ENCODE results near the gene PIGV.

DNA sequence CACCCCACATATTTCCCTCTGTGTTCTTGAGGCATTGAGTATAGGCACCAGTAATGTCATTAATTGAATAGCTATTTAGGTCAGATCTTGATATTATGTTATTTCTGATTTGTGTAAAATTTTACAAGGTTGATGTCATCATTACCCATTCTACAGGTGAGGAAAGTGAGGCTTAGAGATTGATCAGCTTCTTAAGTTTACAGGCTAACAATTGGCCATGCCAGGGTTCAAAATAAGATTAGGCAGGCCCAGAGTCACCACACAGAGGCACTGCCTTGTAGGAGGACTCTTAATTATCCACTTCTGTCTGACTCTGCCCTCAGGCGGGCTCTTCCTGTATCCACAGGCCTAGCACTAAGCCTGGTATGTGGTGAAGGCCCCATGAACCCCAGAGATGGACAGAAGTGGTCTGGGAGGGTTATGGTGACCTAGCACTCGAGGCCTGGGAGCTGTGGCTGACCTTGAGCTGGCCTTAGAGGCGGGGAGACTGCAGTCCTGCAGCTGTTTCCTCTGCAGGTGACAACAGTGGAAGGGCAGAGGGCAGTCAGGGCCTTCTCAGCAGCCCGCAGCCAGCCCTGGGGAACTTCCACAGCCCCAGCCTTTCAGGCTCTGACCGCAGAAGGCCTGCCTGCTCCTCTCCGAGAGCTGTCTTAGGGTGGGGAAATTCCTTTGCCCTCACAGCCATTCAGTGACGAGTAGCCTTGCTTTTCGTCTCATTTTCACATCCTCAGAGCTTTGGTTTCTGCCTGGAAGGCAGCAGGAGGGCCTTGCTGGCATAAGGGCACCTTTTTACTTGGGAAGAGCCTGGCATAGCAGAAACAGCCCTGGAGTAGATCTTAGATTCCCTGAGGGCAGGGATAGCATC is 51.0 kb downstream of the PIGV start:
- TF ChIP-seq, protein P1, sequence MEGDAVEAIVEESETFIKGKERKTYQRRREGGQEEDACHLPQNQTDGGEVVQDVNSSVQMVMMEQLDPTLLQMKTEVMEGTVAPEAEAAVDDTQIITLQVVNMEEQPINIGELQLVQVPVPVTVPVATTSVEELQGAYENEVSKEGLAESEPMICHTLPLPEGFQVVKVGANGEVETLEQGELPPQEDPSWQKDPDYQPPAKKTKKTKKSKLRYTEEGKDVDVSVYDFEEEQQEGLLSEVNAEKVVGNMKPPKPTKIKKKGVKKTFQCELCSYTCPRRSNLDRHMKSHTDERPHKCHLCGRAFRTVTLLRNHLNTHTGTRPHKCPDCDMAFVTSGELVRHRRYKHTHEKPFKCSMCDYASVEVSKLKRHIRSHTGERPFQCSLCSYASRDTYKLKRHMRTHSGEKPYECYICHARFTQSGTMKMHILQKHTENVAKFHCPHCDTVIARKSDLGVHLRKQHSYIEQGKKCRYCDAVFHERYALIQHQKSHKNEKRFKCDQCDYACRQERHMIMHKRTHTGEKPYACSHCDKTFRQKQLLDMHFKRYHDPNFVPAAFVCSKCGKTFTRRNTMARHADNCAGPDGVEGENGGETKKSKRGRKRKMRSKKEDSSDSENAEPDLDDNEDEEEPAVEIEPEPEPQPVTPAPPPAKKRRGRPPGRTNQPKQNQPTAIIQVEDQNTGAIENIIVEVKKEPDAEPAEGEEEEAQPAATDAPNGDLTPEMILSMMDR (IDR thresholded peaks at IDR 0.05): no peak
- no peak for TF ChIP-seq POLR2A (IDR thresholded peaks at IDR 0.05)
- TF ChIP-seq POLR2AphosphoS5 (IDR thresholded peaks at IDR 0.05): no peak
- TF ChIP-seq EP300 (IDR thresholded peaks at IDR 0.05): no peak

All from stomach (tissue), 4 donors.